Dedifferentiated amniotic fluid mesenchymal stem cell (primary cell): ENCODE data around the gene PIGV.

Experiments
- DNase-seq: peaks from one replicate; pipeline ENCODE4 v3.0.0-alpha.2; 2016; ENCODE audit errors: extremely low spot score

PIGV gene

DNA sequence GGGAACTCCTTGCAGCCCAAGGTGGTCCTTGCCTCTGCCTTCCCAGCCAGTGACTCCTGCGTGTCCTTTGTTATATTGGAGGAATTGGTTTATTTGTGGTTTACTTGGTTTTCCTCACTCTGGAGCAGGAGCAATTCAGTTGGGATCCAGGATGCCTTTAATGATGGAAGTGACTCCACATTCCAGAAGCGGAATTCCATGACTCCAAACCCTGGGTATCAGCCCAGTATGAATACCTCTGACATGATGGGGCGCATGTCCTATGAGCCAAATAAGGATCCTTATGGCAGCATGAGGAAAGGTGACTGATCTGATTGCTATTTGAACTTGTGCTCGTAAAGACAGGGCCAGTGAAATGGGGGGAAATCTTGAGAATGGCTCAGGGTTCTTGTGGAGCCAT, 15.1 kb upstream of the PIGV start:
- DNase-seq, result peak; percentile 80

DNA sequence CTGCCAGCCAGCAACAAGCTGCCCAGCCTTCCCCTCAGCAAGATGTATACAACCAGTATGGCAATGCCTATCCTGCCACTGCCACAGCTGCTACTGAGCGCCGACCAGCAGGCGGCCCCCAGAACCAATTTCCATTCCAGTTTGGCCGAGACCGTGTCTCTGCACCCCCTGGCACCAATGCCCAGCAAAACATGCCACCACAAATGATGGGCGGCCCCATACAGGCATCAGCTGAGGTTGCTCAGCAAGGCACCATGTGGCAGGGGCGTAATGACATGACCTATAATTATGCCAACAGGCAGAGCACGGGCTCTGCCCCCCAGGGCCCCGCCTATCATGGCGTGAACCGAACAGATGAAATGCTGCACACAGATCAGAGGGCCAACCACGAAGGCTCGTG, 13.3 kb upstream of the PIGV start:
- no peak for DNase-seq

DNA sequence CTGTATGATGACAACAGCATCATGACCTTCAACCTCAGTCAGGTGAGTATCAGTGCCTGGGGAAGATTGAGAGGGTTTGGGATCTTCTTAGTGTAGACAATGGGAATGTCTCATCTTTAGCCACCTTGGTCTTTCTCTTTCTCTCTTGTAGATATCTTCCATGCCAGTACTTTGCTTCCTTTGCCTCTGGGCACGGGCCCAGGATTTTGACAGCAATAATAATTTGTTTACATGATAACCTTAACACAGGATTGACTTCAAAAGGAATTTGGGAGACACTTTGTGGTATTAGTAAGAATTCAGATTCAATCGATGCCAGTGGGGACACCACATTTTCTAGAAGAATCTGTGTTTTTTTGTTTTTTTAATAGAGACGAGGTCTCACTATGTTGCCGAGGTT, 12.1 kb upstream of the PIGV start:
- DNase-seq, result no peak

DNA sequence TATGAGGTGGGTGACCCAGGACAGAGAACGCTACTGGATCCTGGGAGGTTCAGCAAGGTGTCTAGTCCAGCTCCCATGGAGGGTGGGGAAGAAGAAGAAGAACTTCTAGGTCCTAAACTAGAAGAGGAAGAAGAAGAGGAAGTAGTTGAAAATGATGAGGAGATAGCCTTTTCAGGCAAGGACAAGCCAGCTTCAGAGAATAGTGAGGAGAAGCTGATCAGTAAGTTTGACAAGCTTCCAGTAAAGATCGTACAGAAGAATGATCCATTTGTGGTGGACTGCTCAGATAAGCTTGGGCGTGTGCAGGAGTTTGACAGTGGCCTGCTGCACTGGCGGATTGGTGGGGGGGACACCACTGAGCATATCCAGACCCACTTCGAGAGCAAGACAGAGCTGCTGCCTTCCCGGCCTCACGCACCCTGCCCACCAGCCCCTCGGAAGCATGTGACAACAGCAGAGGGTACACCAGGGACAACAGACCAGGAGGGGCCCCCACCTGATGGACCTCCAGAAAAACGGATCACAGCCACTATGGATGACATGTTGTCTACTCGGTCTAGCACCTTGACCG, 8.6 kb upstream of the PIGV start:
- DNase-seq, result no peak

GRCh38 chr1:26780344-26780957, 7.3 kb upstream of the PIGV start:
- DNase-seq, result no peak

DNA sequence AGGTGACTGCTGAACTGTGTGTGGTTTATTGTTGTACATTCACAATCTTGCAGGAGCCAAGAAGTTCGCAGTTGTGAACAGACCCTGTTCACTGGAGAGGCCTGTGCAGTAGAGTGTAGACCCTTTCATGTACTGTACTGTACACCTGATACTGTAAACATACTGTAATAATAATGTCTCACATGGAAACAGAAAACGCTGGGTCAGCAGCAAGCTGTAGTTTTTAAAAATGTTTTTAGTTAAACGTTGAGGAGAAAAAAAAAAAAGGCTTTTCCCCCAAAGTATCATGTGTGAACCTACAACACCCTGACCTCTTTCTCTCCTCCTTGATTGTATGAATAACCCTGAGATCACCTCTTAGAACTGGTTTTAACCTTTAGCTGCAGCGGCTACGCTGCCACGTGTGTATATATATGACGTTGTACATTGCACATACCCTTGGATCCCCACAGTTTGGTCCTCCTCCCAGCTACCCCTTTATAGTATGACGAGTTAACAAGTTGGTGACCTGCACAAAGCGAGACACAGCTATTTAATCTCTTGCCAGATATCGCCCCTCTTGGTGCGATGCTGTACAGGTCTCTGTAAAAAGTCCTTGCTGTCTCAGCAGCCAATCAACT, 6.4 kb upstream of the PIGV start:
- DNase-seq, result no peak

GRCh38 chr1:26782521-26783212, 5.1 kb upstream of the PIGV start:
- DNase-seq, result no peak

- no peak for DNase-seq
Observed at GRCh38 chr1:26783646-26784022, 4.1 kb upstream of the PIGV start.

- no peak for DNase-seq
Observed at GRCh38 chr1:26784023-26784871, 3.5 kb upstream of the PIGV start.

GRCh38 chr1:26784886-26785285, 2.9 kb upstream of the PIGV start:
- DNase-seq, result no peak

DNA sequence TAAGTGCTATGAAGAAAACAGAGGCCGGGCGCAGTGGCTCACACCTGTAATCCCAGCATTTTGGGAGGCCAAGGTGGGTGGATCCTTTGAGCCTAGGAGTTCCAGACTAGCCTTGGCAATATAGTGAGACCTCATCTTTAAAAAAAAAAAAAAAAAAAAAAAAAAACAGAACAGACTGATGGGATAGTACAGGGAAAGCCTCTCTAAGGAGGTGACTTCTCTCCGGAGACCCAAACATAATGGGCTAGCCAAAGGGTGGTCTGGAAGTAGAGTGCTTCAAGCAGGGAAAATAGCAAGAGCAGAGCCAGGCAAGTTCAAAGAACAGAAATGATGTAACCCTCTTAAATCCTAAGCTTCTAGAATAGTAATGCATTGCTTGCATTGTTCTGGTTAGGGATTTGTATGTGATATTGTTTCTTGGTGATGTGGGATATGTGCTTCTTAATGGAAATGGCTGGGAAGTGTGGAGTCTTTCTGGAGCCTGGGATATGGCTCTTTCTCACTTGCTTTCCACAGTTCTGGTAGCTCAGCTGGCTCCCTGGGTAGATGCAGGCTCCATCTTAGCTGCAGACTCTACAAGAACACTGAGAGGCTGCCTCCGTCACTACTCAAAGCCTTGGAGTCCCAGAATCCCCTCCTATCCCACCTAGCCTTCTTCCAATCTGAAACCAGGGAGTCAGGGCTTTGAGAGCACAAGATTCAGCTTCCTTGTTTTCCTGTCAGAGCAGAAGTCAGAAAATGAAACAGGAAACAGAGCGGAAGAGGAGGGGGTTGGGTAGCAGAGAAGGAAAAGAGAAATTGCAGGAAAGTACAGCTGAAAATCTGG, 1.9 kb upstream of the PIGV start:
- peak; percentile 62 for DNase-seq

GRCh38 chr1:26786437-26787380, 1.0 kb upstream of the PIGV start:
- DNase-seq, result peak; percentile 43

DNA sequence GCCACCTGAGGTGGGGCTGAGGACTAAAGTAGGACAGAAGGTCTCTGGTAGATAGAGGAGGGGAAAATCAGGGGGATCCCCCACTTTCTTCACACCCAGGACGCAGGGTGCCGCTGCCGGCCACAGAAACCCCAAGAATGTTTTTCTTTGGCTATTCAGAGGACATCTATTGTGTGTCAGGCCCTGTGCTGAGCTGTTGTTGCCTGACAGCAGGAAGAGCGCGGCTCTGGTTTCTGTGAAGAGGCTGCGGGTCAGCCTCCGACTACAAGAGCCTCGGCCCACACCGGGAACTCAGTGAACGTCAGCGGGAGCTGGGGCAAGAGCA, 407 bp upstream of the PIGV start:
- DNase-seq, result no peak

DNA sequence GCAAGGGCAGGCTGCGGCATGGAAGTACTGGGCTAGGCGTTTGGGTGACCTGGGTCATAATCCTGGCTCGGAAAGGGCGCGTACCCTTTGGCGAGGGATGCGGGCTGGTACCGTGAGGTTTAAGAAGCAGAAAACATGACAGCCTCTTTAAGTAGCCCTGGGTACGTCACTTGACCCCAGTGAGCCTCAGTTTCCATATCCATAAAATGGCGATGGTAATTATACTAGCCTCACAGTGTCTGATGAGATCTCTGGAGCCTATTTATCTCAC, 700 bp downstream of the PIGV start:
- no peak for DNase-seq

GRCh38 chr1:26788836-26789611, 1.3 kb downstream of the PIGV start:
- DNase-seq, result peak; percentile 89

GRCh38 chr1:26789612-26789865, 1.8 kb downstream of the PIGV start:
- no peak for DNase-seq

DNA sequence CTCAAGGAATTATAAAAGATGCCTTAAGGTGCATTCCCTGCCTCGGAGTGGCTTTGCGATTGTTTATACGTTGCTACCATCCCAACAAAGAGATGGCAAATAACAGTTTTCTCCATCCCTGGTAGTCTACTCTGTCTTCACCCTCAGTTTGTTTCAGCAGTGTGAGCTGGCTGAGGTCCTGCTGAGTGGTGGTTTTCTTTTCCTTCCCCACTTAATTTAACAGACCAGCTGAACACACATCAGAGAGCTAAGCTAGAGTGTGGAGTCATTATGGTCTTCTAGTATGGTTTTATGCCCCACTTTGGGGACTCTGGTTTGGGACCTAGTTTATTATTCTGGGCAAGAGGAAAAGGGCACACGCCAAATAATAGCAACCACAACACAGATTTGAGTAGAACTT, 2.2 kb downstream of the PIGV start:
- no peak for DNase-seq

DNA sequence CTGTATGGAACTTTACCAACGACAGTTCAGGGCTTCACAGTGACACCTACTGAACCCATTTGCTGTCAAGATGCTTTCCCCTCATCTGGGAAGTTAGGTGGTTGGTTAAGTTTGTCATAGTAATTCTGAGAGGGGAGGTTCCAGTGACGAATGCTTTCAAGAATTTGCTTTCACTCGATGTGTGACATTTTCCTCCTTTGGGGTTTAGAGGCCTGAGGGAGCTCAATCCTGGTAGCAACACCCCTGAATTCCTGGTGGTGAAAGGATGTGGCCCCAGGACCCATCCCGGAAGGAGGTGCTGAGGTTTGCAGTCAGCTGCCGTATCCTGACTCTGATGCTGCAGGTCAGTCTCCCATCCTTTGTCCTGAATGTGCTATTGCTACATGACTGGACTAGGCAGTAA, 2.8 kb downstream of the PIGV start:
- no peak for DNase-seq

DNA sequence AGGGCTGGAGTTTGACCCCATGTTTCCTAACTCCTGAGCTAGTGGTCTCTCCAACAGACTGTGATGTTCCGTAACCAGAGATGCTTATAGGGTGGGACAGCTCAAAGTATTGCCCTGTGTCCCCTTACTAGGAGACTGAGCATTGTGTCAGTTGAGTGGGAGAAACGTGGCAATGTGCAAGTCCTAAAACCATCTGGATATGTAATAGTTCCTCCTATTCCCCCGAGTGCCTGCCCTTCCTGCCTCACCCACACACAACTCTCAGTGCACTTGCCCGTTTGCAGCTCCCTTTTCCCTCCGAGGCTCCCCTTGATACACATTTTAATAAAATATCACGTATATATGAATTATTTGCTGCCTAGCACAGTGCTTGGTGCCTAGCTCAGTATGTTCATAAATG, 3.4 kb downstream of the PIGV start:
- no peak for DNase-seq

DNA sequence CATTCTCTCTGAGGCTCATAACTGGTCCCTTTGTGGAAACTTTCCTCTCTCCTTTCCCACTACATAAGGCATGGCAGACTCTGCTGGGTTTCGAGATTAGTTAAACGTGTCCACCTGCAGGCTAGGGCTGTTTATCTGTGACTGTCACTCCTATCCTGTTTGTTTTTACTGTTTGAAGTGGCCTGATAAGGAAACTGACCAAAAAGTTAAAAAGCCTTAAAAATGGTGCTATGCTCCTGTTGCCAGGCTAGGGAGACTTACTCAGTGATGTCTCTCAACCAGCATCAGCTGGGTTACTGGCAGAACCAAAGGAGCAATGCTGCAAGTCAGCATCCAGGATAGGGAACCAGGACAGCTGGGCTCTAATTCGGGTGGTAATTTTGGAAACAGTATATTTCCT, 3.9 kb downstream of the PIGV start:
- DNase-seq, result no peak
